Erythroblast (primary cell): Measurements from ENCODE around the gene TSPAN15.

Experiments used
- DNase-seq, 2 experiments: peaks; one replicate each; lab custom pipeline; 2025; lab: John Stamatoyannopoulos, UW
- GATA1 ChIP-seq: IDR thresholded peaks from 2 replicates; pipeline ENCODE4 v1.6.1; 2011; ENCODE audit warnings: low read depth, mild to moderate bottlenecking, control low read depth, low read length, moderate library complexity
- POLR2A ChIP-seq: IDR thresholded peaks from 2 replicates; pipeline ENCODE4 v1.6.1; 2011; ENCODE audit warnings: mild to moderate bottlenecking, low read length

Gene TSPAN15

GRCh38 chr10:69549959-69550358 lies 98.7 kb downstream of the TSPAN15 start:
- DNase-seq = peak in 1 of 2 experiments; percentile 4
- TF ChIP-seq POLR2A = no peak
- no peak for TF ChIP-seq GATA1

- no peak for DNase-seq
- TF ChIP-seq GATA1 = no peak
- no peak for TF ChIP-seq POLR2A
These were observed 101.0 kb downstream of the TSPAN15 start for GRCh38 chr10:69552268-69552667.

- DNase-seq = no peak
- no peak for TF ChIP-seq POLR2A
- TF ChIP-seq GATA1 = no peak
These were observed 102.1 kb downstream of the TSPAN15 start for GRCh38 chr10:69553328-69553727.

- no peak for TF ChIP-seq POLR2A
- no peak for TF ChIP-seq GATA1
- DNase-seq = no peak
These were observed 103.3 kb downstream of the TSPAN15 start for GRCh38 chr10:69554611-69555010.
